NAMALWA (cell line): ENCODE results near the gene SSMEM1.
"Not testable (repeated sequence)": the region's sequence is repeated elsewhere in the genome, so short reads cannot be mapped to it uniquely, and the experiment has no call there.

Experiments used
- DNase-seq: peaks from one replicate; pipeline ENCODE4 v3.0.0-alpha.2; 2015; ENCODE audit warnings: low spot score

The SSMEM1 gene, protein sequence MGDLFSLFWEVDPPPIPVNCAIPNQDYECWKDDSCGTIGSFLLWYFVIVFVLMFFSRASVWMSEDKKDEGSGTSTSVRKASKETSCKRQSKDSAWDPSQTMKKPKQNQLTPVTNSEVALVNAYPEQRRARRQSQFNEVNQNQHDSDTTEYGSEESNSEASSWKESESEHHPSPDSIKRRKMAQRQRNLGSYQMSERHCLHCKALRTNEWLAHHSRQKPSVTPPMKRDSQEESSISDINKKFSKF

GRCh38 chr7:130207642-130208041 lies at the start of gene SSMEM1:
Gene SSMEM1 (plus strand): TSS chr7:130207860. CDS start chr7:130207911, 51 bp downstream.
- no peak for DNase-seq

- DNase-seq = no peak
Measured at GRCh38 chr7:130160023-130160422, 47.6 kb upstream of the SSMEM1 start.

- no peak for DNase-seq
Measured at GRCh38 chr7:130160455-130160854, 47.2 kb upstream of the SSMEM1 start.

- DNase-seq = no peak
Measured at GRCh38 chr7:130162196-130162595, 45.5 kb upstream of the SSMEM1 start.

DNA sequence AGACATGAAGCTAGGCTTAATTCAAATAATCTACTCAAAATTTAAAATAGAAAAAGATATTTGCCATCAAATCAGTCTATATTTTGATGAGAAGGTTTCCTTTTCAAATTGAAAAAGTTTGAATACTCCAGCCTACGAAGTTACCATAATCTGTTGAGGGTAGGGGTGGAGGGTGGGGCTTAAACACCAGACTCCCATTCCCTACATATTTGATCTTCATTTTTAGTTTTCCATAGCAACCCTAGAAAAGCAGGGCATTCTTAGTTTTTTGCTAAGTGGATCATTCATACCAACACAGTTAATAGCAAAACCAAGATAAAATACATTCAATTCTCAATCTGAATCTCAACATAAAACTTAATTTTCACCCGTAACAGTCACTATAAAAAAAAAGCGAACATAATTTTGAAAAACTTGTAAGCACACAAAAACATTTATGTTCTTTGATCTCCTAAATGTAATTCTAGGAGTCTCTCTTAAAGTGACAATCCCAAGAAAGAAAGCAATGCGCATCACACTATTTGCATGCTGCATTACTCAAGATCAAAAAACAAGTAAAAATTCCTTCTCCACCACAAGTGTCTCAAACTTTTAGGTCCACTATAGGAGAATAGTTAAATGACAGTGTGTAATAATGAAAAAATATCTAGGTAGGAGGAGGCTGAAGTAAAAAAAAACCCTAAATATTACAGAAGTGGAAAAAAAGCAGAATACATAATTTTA lies 33.3 kb upstream of the SSMEM1 start:
- DNase-seq = no peak

DNA sequence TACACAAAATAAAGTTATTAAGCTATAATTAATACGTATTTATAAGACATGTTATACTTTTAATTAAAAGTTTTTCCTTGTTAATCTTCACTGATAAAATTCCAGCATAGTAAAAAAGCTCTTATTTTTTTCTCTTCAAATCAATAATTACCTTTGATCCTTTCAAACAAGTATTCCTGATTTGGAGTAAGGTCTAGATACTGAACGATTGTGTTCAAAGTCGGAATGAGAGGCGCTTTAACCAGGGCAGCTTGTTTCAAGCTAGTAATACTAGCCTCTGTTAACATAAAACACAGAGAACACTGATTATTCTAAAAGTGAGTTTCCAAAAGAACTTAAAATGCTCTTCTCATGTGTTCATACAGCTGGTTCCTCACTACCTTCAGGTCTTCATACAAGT lies 29.4 kb upstream of the SSMEM1 start:
- no peak for DNase-seq

DNA sequence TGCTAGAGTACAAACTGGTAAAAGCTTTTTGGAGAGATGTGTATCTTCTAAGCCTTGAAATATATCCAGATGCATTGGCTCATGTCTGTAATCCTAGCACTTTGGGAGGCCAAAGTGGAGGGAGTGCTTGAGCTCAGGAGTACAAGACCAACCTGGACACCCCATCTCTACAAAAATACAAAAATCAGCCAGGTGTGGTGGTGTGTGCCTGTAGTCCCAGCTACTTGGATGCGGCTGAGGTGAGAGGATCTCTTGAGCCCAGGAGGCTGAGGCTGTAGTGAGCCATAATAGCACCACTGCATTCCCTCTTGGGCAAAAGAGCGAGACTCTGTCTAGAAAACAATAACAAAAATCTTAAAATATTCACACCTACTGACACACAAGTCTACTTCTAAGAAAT lies 28.0 kb upstream of the SSMEM1 start:
- no peak for DNase-seq

- no peak for DNase-seq
Measured at GRCh38 chr7:130180571-130181262, 26.9 kb upstream of the SSMEM1 start.

DNA sequence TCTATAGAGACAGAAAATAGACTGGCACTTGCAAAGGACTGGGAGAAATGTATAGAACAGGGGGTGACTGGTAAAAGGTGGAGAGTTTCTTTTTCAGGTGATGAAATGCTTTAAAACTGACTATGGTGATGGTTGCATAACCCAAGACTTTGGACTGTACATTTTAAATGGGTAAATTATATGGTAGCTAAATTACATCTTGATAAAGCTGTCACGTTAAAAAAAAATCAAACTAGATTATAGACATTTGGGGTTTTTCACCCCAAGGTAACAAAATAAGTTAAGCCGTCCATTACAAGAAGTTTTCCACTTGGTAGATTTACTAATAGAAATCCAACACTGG lies 26.4 kb upstream of the SSMEM1 start:
- DNase-seq = no peak

DNA sequence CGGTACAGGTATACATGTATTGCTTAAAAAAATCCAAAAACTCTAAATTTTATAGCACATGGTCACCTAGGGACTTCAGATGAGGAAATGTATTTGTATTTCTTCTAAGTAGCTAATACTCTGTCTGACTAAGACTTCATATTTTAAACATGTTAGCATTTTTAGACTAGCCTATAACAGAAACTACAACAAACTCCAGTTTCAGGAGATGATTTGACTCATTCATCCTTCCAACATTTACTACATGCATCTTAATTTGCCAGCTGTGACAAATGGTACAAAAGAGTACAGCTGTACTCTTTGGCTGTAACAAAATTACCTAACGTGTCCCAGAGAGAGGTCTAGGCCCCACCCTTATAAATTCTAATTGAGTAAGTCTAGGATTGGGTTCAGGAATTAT lies 24.7 kb upstream of the SSMEM1 start:
- DNase-seq = no peak

GRCh38 chr7:130184349-130184748 lies 23.3 kb upstream of the SSMEM1 start:
- DNase-seq = not testable (repeated sequence)

- no peak for DNase-seq
Measured at GRCh38 chr7:130187360-130187759, 20.3 kb upstream of the SSMEM1 start.

DNA sequence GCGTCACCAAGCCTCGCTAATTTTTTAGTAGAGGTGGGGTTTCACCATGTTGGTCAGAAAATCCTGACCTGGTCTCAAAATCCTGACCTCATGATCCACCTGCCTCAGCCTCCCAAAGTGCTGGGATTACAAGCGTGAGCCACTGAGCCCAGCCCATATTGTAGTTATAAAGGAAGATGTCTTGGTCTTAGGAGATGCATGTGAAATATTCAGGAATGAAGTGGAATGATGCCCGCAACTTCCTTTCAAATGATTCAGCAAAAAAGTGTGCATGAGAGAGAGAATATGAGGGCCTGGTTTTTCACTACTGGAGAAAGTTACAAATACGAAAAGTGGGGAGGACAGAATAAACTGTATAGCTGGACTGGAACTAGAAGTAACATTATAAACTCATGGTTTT lies 18.3 kb upstream of the SSMEM1 start:
- no peak for DNase-seq

DNA sequence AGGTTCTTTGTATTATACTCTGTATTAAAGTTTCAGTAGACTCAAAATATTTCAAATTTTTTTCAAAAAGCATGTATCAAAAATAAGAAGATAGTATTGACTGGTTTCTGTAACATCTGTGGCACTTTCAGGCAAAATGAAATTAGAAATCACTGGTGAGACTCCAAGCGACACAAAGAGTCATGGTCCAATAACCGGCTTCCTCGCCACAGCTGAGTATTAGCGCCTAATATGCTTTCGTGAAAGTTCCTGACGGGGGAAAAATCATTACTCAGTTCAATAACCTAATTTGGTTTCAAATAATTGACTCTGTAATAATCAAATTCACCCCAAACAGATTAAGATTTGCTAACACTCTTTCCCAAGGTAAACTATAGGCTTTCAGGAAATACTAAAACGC lies 15.9 kb upstream of the SSMEM1 start:
- DNase-seq = no peak

GRCh38 chr7:130195396-130195795 lies 12.3 kb upstream of the SSMEM1 start:
- no peak for DNase-seq

GRCh38 chr7:130196476-130196875 lies 11.2 kb upstream of the SSMEM1 start:
- DNase-seq = no peak

DNA sequence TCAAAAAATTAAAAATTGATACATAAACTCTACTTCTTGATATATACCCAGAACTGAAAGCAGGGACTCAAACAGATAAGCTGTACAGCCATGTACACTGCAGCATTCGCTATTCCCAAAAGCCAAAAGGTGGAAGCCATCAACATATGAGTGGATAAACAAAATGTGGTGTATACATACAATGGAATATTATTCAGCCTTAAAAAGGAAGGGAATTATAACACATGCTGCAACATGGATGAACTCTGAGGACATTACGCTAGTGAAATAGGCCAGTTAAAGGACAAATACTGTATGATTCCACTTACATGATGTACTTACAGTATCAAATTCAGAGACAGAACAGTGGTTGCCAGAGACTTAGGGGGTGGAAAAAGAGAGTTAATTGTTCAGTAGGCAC lies 10.6 kb upstream of the SSMEM1 start:
- DNase-seq = no peak

DNA sequence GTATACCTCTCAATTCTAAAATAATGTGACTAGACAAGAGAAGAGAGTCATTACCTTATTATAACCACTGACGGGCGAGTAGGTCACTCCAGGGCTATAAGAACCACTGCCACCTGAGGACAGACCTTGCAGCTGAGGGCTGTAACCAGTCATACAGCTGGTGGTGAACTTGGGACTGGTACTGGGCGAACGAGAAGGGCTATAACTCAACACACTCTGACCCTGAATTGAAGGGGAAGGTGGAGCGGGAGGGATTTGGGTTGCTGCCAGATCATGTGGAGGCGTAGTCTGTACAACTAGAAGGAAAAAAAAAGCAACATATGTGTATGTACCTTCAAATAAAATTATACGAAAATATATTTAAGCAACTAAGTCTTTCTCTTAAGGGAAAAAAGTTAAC lies 5.9 kb upstream of the SSMEM1 start:
- DNase-seq = no peak

DNA sequence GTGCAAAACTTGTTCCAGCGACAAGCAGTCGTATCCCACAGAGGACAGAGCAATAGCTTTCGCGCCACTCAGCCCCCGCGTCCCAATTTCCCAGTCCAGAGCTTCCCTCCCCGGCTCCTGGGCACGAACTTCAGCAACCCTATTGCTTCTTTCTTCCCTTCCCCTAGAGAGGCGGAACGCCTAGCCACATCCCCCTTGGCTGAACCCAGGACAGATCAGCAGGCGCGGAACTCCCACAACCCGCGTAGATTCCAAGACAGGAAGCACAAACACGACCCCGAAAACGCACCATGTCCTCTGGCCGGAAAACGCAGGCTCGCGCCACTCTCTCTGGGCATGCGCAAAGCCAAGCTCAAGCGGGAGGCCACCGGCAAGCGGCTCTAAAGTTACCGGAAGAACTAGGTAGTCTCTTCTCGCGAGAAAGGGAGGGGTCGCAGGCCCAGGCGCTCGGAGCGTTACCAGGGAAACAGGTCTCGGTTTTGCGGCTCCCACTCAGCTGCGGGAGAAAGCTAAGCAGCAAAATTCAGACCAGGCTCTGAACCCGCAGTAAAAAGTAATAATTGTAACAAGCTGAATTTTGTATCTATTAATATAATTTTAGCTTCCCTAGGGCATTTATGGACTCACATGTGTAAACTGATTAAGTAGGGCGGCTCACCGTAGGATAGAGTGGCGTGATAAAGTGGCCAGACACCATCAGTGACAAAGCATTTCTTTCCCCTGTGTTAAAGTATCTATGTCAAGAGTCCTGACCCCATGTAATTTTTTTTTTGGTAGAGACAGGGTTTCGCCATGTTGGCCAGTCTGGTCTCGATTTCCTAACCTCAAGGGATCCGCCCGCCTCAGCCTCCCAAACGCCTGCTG lies 2.3 kb upstream of the SSMEM1 start, which contains the start of gene TMEM209:
TSS of gene TMEM209 (minus strand) at position 323 of the 864 bp plus-strand sequence. CDS start at position 292, 31 bp downstream.
- peak; percentile 100 for DNase-seq

- peak; percentile 58 for DNase-seq
Measured at GRCh38 chr7:130207033-130207432, 627 bp upstream of the SSMEM1 start.

DNA sequence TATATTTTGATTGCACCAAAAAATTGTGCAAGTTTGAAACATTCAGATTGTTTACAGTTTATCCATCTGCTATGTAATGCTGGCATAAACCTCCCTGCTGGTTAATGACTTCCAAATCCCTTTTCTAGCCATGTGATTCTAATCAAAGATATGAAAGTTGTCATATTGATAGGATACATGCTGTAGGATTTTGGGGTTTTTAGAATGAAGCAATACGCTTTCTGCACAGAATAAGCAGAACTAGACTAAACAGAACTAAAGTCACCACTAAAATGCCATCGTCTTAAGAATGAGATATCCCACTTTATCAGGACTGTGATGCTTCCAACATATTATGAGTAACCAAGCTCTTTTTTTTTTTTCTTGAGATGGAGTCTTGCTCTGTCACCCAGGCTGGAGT lies 856 bp downstream of the SSMEM1 start:
- no peak for DNase-seq
